ENCODE measurements around the gene NOS3. TPM values are rescaled to one million over a fixed set of nuclear protein-coding genes. Genes with fewer than 3 reads are reported as not detected.

NOS3 gene
- total RNA-seq, 4 donors from 2014 or later = 1.4 to 10.8 (median 4.2) TPM

DNA sequence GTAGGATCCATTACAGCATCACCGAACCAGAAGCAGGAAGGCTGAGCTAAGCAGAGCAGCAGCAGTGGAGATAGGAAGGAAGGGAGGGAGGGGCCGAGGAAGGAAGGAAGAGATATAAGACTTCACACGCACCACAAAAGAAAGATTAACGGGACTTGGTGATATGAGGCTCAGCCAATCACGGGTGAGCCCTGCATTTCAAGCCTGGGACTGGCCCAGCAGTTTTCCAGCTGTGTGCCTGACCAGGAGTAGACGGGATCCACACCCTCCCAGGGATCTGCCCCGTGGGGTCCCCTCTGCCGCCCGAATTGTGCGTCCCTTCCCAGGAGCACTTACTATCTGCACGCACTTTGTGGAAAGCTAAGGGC is 17.3 kb downstream of the NOS3 start:
- intact Hi-C loops (cut with DNase I; ENCODE audit: low total_unique reads) = no loop called here
- Histone ChIP-seq H3K4me3 (peak overlapping the region in 1 of 4 donors; percentile 18), H3K27ac (no peak overlapping the region), H3K4me1 (peaks cover 0 to 2% of the 10 kb centered on the region in 2 donors), H3K36me3 (no peaks in the 10 kb centered on the region), H3K27me3 (peaks cover 5 to 32% (median 30%) of the 10 kb centered on the region in 3 donors), H3K9me3 (no peaks in the 10 kb centered on the region)
- no peak for DNase-seq
- no peak for ATAC-seq
- TF ChIP-seq, protein P1, sequence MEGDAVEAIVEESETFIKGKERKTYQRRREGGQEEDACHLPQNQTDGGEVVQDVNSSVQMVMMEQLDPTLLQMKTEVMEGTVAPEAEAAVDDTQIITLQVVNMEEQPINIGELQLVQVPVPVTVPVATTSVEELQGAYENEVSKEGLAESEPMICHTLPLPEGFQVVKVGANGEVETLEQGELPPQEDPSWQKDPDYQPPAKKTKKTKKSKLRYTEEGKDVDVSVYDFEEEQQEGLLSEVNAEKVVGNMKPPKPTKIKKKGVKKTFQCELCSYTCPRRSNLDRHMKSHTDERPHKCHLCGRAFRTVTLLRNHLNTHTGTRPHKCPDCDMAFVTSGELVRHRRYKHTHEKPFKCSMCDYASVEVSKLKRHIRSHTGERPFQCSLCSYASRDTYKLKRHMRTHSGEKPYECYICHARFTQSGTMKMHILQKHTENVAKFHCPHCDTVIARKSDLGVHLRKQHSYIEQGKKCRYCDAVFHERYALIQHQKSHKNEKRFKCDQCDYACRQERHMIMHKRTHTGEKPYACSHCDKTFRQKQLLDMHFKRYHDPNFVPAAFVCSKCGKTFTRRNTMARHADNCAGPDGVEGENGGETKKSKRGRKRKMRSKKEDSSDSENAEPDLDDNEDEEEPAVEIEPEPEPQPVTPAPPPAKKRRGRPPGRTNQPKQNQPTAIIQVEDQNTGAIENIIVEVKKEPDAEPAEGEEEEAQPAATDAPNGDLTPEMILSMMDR (IDR thresholded peaks at IDR 0.05 in 4 of 5, conservative IDR thresholded peaks at IDR 0.05 in 1 of 5) = no peak
- no peak for TF ChIP-seq POLR2A (IDR thresholded peaks at IDR 0.05)
- in situ Hi-C loops (cut with MboI; ENCODE audit: low sequenced_read_pairs in 4 of 4) = no loop called here

- Histone ChIP-seq H3K27me3 (peaks cover 5 to 38% (median 35%) of the 10 kb centered on the region in 3 donors), H3K36me3 (no peaks in the 10 kb centered on the region), H3K27ac (no peak overlapping the region), H3K9me3 (no peaks in the 10 kb centered on the region), H3K4me1 (peaks cover 0 to 8% of the 10 kb centered on the region in 2 donors), H3K4me3 (peak overlapping the region in 1 of 4 donors; percentile 18)
- DNase-seq (no peak), ATAC-seq (peak in 1 of 2 donors; percentile 30)
- in situ Hi-C loops (cut with MboI; ENCODE audit: low sequenced_read_pairs in 4 of 4) (no loop called here), intact Hi-C loops (cut with DNase I; ENCODE audit: low total_unique reads) (no loop called here)
- TF ChIP-seq, protein P1 (IDR thresholded peaks at IDR 0.05 in 4 of 5, conservative IDR thresholded peaks at IDR 0.05 in 1 of 5) = peak in 4 of 5 experiments; percentile 45 to 71 (median 46)
- no peak for TF ChIP-seq POLR2A (IDR thresholded peaks at IDR 0.05)
These were observed 17.9 kb downstream of the NOS3 start for GRCh38 chr7:151008511-151009323.

- no peak for TF ChIP-seq POLR2A (IDR thresholded peaks at IDR 0.05)
- TF ChIP-seq, protein P1 (IDR thresholded peaks at IDR 0.05 in 4 of 5, conservative IDR thresholded peaks at IDR 0.05 in 1 of 5) = no peak
- no peak for ATAC-seq
- H3K9me3 ChIP-seq = no peaks in the 10 kb centered on the region
- in situ Hi-C loops (cut with MboI; ENCODE audit: low sequenced_read_pairs in 4 of 4) = no loop called here
- intact Hi-C loops (cut with DNase I; ENCODE audit: low total_unique reads) = no loop called here
- no peak overlapping the region for H3K4me3 ChIP-seq
- peaks cover 0 to 12% of the 10 kb centered on the region in 2 donors for H3K4me1 ChIP-seq
- no peaks in the 10 kb centered on the region for H3K36me3 ChIP-seq
- H3K27ac ChIP-seq = no peak overlapping the region
- DNase-seq = no peak
- H3K27me3 ChIP-seq = peaks cover 8 to 45% (median 43%) of the 10 kb centered on the region in 3 donors
These were observed 18.7 kb downstream of the NOS3 start for GRCh38 chr7:151009327-151010036.

DNA sequence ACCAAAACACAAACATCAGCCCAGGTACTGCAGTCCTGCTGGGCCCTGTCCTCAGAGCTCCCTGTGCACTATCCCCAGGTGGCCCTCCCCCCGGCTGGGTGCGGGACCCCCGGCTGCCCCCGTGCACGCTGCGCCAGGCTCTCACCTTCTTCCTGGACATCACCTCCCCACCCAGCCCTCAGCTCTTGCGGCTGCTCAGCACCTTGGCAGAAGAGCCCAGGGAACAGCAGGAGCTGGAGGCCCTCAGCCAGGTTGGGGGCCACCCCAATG is 19.2 kb downstream of the NOS3 start:
- TF ChIP-seq, protein P1 (IDR thresholded peaks at IDR 0.05 in 4 of 5, conservative IDR thresholded peaks at IDR 0.05 in 1 of 5) = no peak
- TF ChIP-seq POLR2A (IDR thresholded peaks at IDR 0.05) = no peak
- DNase-seq = no peak
- H3K4me3 ChIP-seq = no peak overlapping the region
- ATAC-seq = no peak
- H3K4me1 ChIP-seq = peaks cover 0 to 14% of the 10 kb centered on the region in 2 donors
- no peaks in the 10 kb centered on the region for H3K9me3 ChIP-seq
- H3K27me3 ChIP-seq = peaks cover 10 to 50% (median 46%) of the 10 kb centered on the region in 3 donors
- H3K36me3 ChIP-seq = no peaks in the 10 kb centered on the region
- in situ Hi-C loops (cut with MboI; ENCODE audit: low sequenced_read_pairs in 4 of 4) (no loop called here), intact Hi-C loops (cut with DNase I; ENCODE audit: low total_unique reads) (no loop called here)
- H3K27ac ChIP-seq = no peak overlapping the region
